ENCODE results near the gene TMED9. TPM values are rescaled to one million over a fixed set of nuclear protein-coding genes. Genes with fewer than 3 reads are reported as not detected.

Gene TMED9
- total RNA-seq, 1 donor from 2014 or later = 78.4 TPM

Other genes starting within 250 kb of the TMED9 start
- gene LMAN2, start 240.5 kb upstream of the TMED9 start, total RNA-seq = 88.0 and 89.7 TPM in 2 replicates
- gene RGS14, start 234.3 kb upstream of the TMED9 start, total RNA-seq = 50.6 and 58.3 TPM in 2 replicates
- not detected in 2 replicates for gene SLC34A1, start 207.8 kb upstream of the TMED9 start, total RNA-seq
- not detected in 2 replicates for gene PFN3, start 191.5 kb upstream of the TMED9 start, total RNA-seq
- gene F12, start 182.6 kb upstream of the TMED9 start, total RNA-seq = 0.31 TPM in 1 of 2 replicates, not detected in the other
- gene GRK6, start 165.5 kb upstream of the TMED9 start, total RNA-seq = 90.6 and 92.6 TPM in 2 replicates
- 2.4 and 3.2 TPM in 2 replicates for gene PRR7, start 145.4 kb upstream of the TMED9 start, total RNA-seq
- gene DBN1, start 118.6 kb upstream of the TMED9 start, total RNA-seq = 2.0 and 3.9 TPM in 2 replicates
- gene PDLIM7, start 94.6 kb upstream of the TMED9 start, total RNA-seq = 17.0 and 17.7 TPM in 2 replicates
- 82.5 and 88.5 TPM in 2 replicates for gene DOK3, start 82.4 kb upstream of the TMED9 start, total RNA-seq
- gene DDX41, start 75.2 kb upstream of the TMED9 start, total RNA-seq = 128 and 144 TPM in 2 replicates
- 108 and 121 TPM in 2 replicates for gene FAM193B, start 37.6 kb upstream of the TMED9 start, total RNA-seq
- gene B4GALT7, start 7.9 kb downstream of the TMED9 start, total RNA-seq = 36.3 and 42.3 TPM in 2 replicates
- 0.05 and 0.64 TPM in 2 replicates for gene FAM153A, start 190.7 kb downstream of the TMED9 start, total RNA-seq

Data from activated B cell treated with CpG ODN at 0.5 μM for 24 hours (primary cell).